DMS79 (cell line): Measurements from ENCODE around the gene ARCN1.
A peak's percentile ranks its signal among the peaks of the same experiment; 100 is the strongest.
"Not testable (repeated sequence)": the region's sequence is repeated elsewhere in the genome, so short reads cannot be mapped to it uniquely, and the experiment has no call there.

Source experiments
- DNase-seq: peaks from one replicate; lab custom pipeline; 2025; lab: John Stamatoyannopoulos, UW

The ARCN1 gene

GRCh38 chr11:118544647-118545010, 27.6 kb upstream of the ARCN1 start:
- DNase-seq = no peak

- DNase-seq = no peak
Observed at GRCh38 chr11:118545533-118545932, 26.7 kb upstream of the ARCN1 start.

GRCh38 chr11:118547132-118547531, 25.1 kb upstream of the ARCN1 start:
- no peak for DNase-seq

- no peak for DNase-seq
Observed at GRCh38 chr11:118552341-118552740, 19.9 kb upstream of the ARCN1 start.

- DNase-seq = no peak
Observed at GRCh38 chr11:118560806-118561205, 11.4 kb upstream of the ARCN1 start.

GRCh38 chr11:118565051-118565450, 7.2 kb upstream of the ARCN1 start:
- DNase-seq = no peak

GRCh38 chr11:118569670-118570069, 2.5 kb upstream of the ARCN1 start:
- no peak for DNase-seq

GRCh38 chr11:118570787-118571186, 1.4 kb upstream of the ARCN1 start:
- no peak for DNase-seq

GRCh38 chr11:118571701-118572060, 528 bp upstream of the ARCN1 start:
- DNase-seq = not testable (repeated sequence)

GRCh38 chr11:118572981-118573550, 857 bp downstream of the ARCN1 start:
- DNase-seq = peak; percentile 19

GRCh38 chr11:118574636-118575035, 2.4 kb downstream of the ARCN1 start:
- no peak for DNase-seq

GRCh38 chr11:118577995-118578394, 5.8 kb downstream of the ARCN1 start:
- DNase-seq = not testable (repeated sequence)

- DNase-seq = no peak
Observed at GRCh38 chr11:118581057-118581456, 8.8 kb downstream of the ARCN1 start.

GRCh38 chr11:118587952-118588351, 15.7 kb downstream of the ARCN1 start:
- DNase-seq = no peak

GRCh38 chr11:118592616-118593367, 20.6 kb downstream of the ARCN1 start:
- no peak for DNase-seq

- DNase-seq = not testable (repeated sequence)
Observed at GRCh38 chr11:118594984-118595383, 22.8 kb downstream of the ARCN1 start.

- DNase-seq = no peak
Observed at GRCh38 chr11:118596224-118597146, 24.3 kb downstream of the ARCN1 start.

- DNase-seq = no peak
Observed at GRCh38 chr11:118597556-118597955, 25.3 kb downstream of the ARCN1 start.

GRCh38 chr11:118602331-118602730, 30.1 kb downstream of the ARCN1 start:
- no peak for DNase-seq

GRCh38 chr11:118603709-118604108, 31.5 kb downstream of the ARCN1 start:
- not testable (repeated sequence) for DNase-seq

GRCh38 chr11:118604566-118604965, 32.4 kb downstream of the ARCN1 start:
- DNase-seq = no peak

GRCh38 chr11:118605116-118605867, 33.1 kb downstream of the ARCN1 start:
- DNase-seq = no peak
